ENCODE results near the gene LRPPRC.

Gene LRPPRC

GRCh38 chr2:43852196-43852730, 143.5 kb downstream of the LRPPRC start:
- Histone ChIP-seq H3K4me1 (ENCODE audit: insufficient read depth, low read length) (no peaks in the 10 kb centered on the region), H3K4me3 (ENCODE audit: low read depth in 1 of 2, low read length in 2 of 2) (no peak overlapping the region), H3K27me3 (ENCODE audit: control insufficient read depth in 1 of 2, insufficient read depth in 2 of 2, low read length in 2 of 2) (peaks cover 8 to 15% of the 10 kb centered on the region in 2 donors), H3K36me3 (ENCODE audit: insufficient read depth, low read length) (no peaks in the 10 kb centered on the region), H3K27ac (ENCODE audit: low read depth, low read length) (no peak overlapping the region), H3K9me3 (ENCODE audit: low read length) (no peaks in the 10 kb centered on the region), H3K9ac (ENCODE audit: low read length) (no peak overlapping the region)

- no peaks in the 10 kb centered on the region for H3K9me3 ChIP-seq (ENCODE audit: low read length)
- no peak overlapping the region for H3K4me3 ChIP-seq (ENCODE audit: low read depth in 1 of 2, low read length in 2 of 2)
- H3K4me1 ChIP-seq (ENCODE audit: insufficient read depth, low read length) = no peaks in the 10 kb centered on the region
- no peak overlapping the region for H3K27ac ChIP-seq (ENCODE audit: low read depth, low read length)
- no peak overlapping the region for H3K9ac ChIP-seq (ENCODE audit: low read length)
- no peaks in the 10 kb centered on the region for H3K36me3 ChIP-seq (ENCODE audit: insufficient read depth, low read length)
- H3K27me3 ChIP-seq (ENCODE audit: control insufficient read depth in 1 of 2, insufficient read depth in 2 of 2, low read length in 2 of 2) = peaks cover 3 to 15% of the 10 kb centered on the region in 2 donors
Observed at GRCh38 chr2:43851011-43851980, 144.5 kb downstream of the LRPPRC start.

- no peak overlapping the region for H3K4me3 ChIP-seq (ENCODE audit: low read depth in 1 of 2, low read length in 2 of 2)
- H3K9me3 ChIP-seq (ENCODE audit: low read length) = no peaks in the 10 kb centered on the region
- no peak overlapping the region for H3K9ac ChIP-seq (ENCODE audit: low read length)
- H3K27ac ChIP-seq (ENCODE audit: low read depth, low read length) = no peak overlapping the region
- no peaks in the 10 kb centered on the region for H3K4me1 ChIP-seq (ENCODE audit: insufficient read depth, low read length)
- H3K27me3 ChIP-seq (ENCODE audit: control insufficient read depth in 1 of 2, insufficient read depth in 2 of 2, low read length in 2 of 2) = peaks cover 0 to 7% of the 10 kb centered on the region in 2 donors
- no peaks in the 10 kb centered on the region for H3K36me3 ChIP-seq (ENCODE audit: insufficient read depth, low read length)
Observed at GRCh38 chr2:43848214-43848613, 147.6 kb downstream of the LRPPRC start.

- Histone ChIP-seq H3K27ac (ENCODE audit: low read depth, low read length) (no peak overlapping the region), H3K27me3 (ENCODE audit: control insufficient read depth in 1 of 2, insufficient read depth in 2 of 2, low read length in 2 of 2) (no peaks in the 10 kb centered on the region), H3K4me3 (ENCODE audit: low read depth in 1 of 2, low read length in 2 of 2) (no peak overlapping the region), H3K36me3 (ENCODE audit: insufficient read depth, low read length) (no peaks in the 10 kb centered on the region), H3K9ac (ENCODE audit: low read length) (no peak overlapping the region), H3K9me3 (ENCODE audit: low read length) (no peaks in the 10 kb centered on the region), H3K4me1 (ENCODE audit: insufficient read depth, low read length) (no peaks in the 10 kb centered on the region)
Observed at GRCh38 chr2:43846140-43846793, 149.5 kb downstream of the LRPPRC start.

- Histone ChIP-seq H3K4me1 (ENCODE audit: insufficient read depth, low read length) (no peaks in the 10 kb centered on the region), H3K27ac (ENCODE audit: low read depth, low read length) (no peak overlapping the region), H3K27me3 (ENCODE audit: control insufficient read depth in 1 of 2, insufficient read depth in 2 of 2, low read length in 2 of 2) (no peaks in the 10 kb centered on the region), H3K9me3 (ENCODE audit: low read length) (no peaks in the 10 kb centered on the region), H3K36me3 (ENCODE audit: insufficient read depth, low read length) (no peaks in the 10 kb centered on the region), H3K4me3 (ENCODE audit: low read depth in 1 of 2, low read length in 2 of 2) (no peak overlapping the region), H3K9ac (ENCODE audit: low read length) (no peak overlapping the region)
Observed at GRCh38 chr2:43845181-43845580, 150.6 kb downstream of the LRPPRC start.

GRCh38 chr2:43842866-43843226, 152.9 kb downstream of the LRPPRC start:
- Histone ChIP-seq H3K4me1 (ENCODE audit: insufficient read depth, low read length) (no peaks in the 10 kb centered on the region), H3K36me3 (ENCODE audit: insufficient read depth, low read length) (no peaks in the 10 kb centered on the region), H3K27me3 (ENCODE audit: control insufficient read depth in 1 of 2, insufficient read depth in 2 of 2, low read length in 2 of 2) (no peaks in the 10 kb centered on the region), H3K27ac (ENCODE audit: low read depth, low read length) (no peak overlapping the region), H3K9ac (ENCODE audit: low read length) (no peak overlapping the region), H3K9me3 (ENCODE audit: low read length) (no peaks in the 10 kb centered on the region), H3K4me3 (ENCODE audit: low read depth in 1 of 2, low read length in 2 of 2) (no peak overlapping the region)

GRCh38 chr2:43841949-43842865, 153.6 kb downstream of the LRPPRC start:
- Histone ChIP-seq H3K4me3 (ENCODE audit: low read depth in 1 of 2, low read length in 2 of 2) (no peak overlapping the region), H3K36me3 (ENCODE audit: insufficient read depth, low read length) (no peaks in the 10 kb centered on the region), H3K27me3 (ENCODE audit: control insufficient read depth in 1 of 2, insufficient read depth in 2 of 2, low read length in 2 of 2) (no peaks in the 10 kb centered on the region), H3K4me1 (ENCODE audit: insufficient read depth, low read length) (no peaks in the 10 kb centered on the region), H3K27ac (ENCODE audit: low read depth, low read length) (no peak overlapping the region), H3K9ac (ENCODE audit: low read length) (no peak overlapping the region), H3K9me3 (ENCODE audit: low read length) (no peaks in the 10 kb centered on the region)

- Histone ChIP-seq H3K27ac (ENCODE audit: low read depth, low read length) (no peak overlapping the region), H3K9me3 (ENCODE audit: low read length) (no peaks in the 10 kb centered on the region), H3K27me3 (ENCODE audit: control insufficient read depth in 1 of 2, insufficient read depth in 2 of 2, low read length in 2 of 2) (no peaks in the 10 kb centered on the region), H3K9ac (ENCODE audit: low read length) (no peak overlapping the region), H3K36me3 (ENCODE audit: insufficient read depth, low read length) (no peaks in the 10 kb centered on the region), H3K4me1 (ENCODE audit: insufficient read depth, low read length) (no peaks in the 10 kb centered on the region), H3K4me3 (ENCODE audit: low read depth in 1 of 2, low read length in 2 of 2) (no peak overlapping the region)
Observed at GRCh38 chr2:43840965-43841364, 154.8 kb downstream of the LRPPRC start.

GRCh38 chr2:43839776-43840564, 155.8 kb downstream of the LRPPRC start:
- Histone ChIP-seq H3K9ac (ENCODE audit: low read length) (no peak overlapping the region), H3K4me1 (ENCODE audit: insufficient read depth, low read length) (no peaks in the 10 kb centered on the region), H3K4me3 (ENCODE audit: low read depth in 1 of 2, low read length in 2 of 2) (no peak overlapping the region), H3K36me3 (ENCODE audit: insufficient read depth, low read length) (no peaks in the 10 kb centered on the region), H3K9me3 (ENCODE audit: low read length) (no peaks in the 10 kb centered on the region), H3K27me3 (ENCODE audit: control insufficient read depth in 1 of 2, insufficient read depth in 2 of 2, low read length in 2 of 2) (no peaks in the 10 kb centered on the region), H3K27ac (ENCODE audit: low read depth, low read length) (no peak overlapping the region)

- Histone ChIP-seq H3K9ac (ENCODE audit: low read length) (no peak within 1 kb of the TSS), H3K4me3 (ENCODE audit: low read depth in 1 of 2, low read length in 2 of 2) (no peak within 1 kb of the TSS), H3K36me3 (ENCODE audit: insufficient read depth, low read length) (no peaks in the 10 kb centered on the region), H3K4me1 (ENCODE audit: insufficient read depth, low read length) (no peaks in the 10 kb centered on the region), H3K27me3 (ENCODE audit: control insufficient read depth in 1 of 2, insufficient read depth in 2 of 2, low read length in 2 of 2) (no peaks in the 10 kb centered on the region), H3K9me3 (ENCODE audit: low read length) (no peaks in the 10 kb centered on the region), H3K27ac (ENCODE audit: low read depth, low read length) (no peak within 1 kb of the TSS)
Observed at GRCh38 chr2:43838560-43839267, 157.1 kb downstream of the LRPPRC start, which contains the start of the genes ABCG5 and ABCG8. Gene ABCG5, minus strand, starts transcription at chr2:43838839. Its CDS starts 160 bp downstream, at chr2:43838679. Gene ABCG8, plus strand, starts transcription at chr2:43838971. Its CDS starts 83 bp downstream, at chr2:43839054.

Data from muscle layer of colon (tissue), 2 donors.